Fibroblast of the aortic adventitia (primary cell): ENCODE data around the gene PRKCA. TPM values are rescaled to one million over a fixed set of nuclear protein-coding genes. Genes with fewer than 3 reads are reported as not detected.

ENCODE experiments used
- DNase-seq: peaks from one replicate; pipeline ENCODE4 v3.0.0-alpha.2; 2010; ENCODE audit warnings: low read depth
- H3K4me3 ChIP-seq: 2 replicates; pipeline ENCODE4 v1.5.1; 2011; ENCODE audit warnings: low read depth, mild to moderate bottlenecking, control low read depth, low read length, moderate library complexity
- total RNA-seq: library from RNA; depleted of rRNA; stranded (reverse); fragments of >200 nt; gene quantifications from 2 replicates; pipeline ENCODE4 v1.2.3, GENCODE V29; 2012; ENCODE audit warnings: low replicate concordance
- TF ChIP-seq, protein P1 (sequence below): IDR thresholded peaks from 2 replicates; pipeline ENCODE4 v1.5.1; 2011; ENCODE audit warnings: mild to moderate bottlenecking, low read length, control low read depth, inconsistent platforms; ENCODE audit not compliant: insufficient read depth

The PRKCA gene
- total RNA-seq, 1 donor: 43.7 TPM

DNA sequence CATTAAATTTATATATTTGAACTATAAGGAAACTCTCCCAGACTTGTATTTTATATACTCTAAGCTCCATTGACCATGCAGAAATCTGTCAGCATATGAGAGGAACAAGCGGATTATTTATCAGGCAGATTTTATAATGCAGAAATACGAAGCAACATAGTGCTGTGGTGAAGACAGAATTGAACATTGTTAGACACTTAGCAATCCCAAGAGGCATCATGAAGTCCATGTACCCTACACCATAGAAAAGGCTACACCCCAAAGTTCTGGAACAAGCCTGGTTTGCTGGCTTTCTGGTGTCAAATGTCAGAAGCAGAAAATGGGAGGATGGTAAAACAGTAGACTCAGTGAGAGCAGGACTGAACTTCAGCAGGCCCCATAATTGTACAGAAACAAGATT lies 241.1 kb downstream of the PRKCA start:
- DNase-seq: no peak
- H3K4me3 ChIP-seq: no peak overlapping the region
- TF ChIP-seq, protein P1, sequence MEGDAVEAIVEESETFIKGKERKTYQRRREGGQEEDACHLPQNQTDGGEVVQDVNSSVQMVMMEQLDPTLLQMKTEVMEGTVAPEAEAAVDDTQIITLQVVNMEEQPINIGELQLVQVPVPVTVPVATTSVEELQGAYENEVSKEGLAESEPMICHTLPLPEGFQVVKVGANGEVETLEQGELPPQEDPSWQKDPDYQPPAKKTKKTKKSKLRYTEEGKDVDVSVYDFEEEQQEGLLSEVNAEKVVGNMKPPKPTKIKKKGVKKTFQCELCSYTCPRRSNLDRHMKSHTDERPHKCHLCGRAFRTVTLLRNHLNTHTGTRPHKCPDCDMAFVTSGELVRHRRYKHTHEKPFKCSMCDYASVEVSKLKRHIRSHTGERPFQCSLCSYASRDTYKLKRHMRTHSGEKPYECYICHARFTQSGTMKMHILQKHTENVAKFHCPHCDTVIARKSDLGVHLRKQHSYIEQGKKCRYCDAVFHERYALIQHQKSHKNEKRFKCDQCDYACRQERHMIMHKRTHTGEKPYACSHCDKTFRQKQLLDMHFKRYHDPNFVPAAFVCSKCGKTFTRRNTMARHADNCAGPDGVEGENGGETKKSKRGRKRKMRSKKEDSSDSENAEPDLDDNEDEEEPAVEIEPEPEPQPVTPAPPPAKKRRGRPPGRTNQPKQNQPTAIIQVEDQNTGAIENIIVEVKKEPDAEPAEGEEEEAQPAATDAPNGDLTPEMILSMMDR: no peak

DNA sequence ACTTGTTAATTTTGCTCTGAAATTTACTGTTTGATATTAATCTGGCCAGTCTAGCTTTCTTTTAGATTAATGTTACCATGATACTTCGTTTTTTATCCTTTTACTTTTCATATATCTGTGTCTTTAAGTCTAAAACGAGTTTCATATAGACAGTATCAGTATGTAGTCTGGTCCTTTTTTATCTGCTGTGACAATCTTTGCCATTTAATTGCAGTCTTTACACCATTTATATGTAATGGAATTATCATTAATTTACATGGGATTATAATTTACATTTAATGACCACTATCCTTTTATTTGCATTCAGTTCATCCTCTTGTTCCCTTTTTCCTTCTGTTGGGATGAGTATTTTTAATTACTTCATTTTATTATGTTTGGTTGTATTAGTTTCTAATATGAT lies 243.5 kb downstream of the PRKCA start:
- H3K4me3 ChIP-seq: no peak overlapping the region
- DNase-seq: no peak
- TF ChIP-seq, protein P1: no peak

DNA sequence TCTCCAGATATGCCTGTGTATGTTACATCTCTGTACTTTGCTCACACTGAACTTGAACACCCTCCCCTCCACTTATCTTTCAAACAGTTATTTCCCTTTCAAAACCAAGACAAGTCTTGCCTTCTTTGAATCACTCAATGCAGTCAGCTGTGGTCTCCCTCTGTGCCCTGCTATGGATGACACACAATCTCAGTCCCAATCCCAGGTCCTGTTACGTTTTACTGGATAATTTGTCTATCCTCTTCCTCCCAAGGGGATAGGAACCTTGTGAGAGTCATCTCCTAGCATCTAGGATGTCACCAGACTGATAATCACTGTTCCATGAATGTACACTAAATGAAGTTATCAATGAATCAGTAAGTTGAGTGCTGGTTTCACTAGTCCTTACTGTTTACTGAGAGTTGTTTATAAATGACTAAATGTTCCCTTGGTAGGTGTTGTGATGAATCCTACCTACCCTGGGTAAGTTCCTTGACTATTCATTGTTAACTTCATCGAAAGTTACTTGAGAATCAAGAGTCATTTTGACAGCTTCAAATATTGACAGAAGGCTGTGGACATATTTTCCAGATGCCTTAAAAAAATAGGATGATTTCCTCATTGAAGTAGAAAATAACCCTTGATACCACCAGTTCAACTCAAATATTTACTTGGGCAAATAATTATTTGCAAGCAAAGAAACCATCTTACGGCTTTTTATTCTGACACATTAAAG lies 244.9 kb downstream of the PRKCA start:
- DNase-seq: no peak
- TF ChIP-seq, protein P1: no peak
- H3K4me3 ChIP-seq: no peak overlapping the region

DNA sequence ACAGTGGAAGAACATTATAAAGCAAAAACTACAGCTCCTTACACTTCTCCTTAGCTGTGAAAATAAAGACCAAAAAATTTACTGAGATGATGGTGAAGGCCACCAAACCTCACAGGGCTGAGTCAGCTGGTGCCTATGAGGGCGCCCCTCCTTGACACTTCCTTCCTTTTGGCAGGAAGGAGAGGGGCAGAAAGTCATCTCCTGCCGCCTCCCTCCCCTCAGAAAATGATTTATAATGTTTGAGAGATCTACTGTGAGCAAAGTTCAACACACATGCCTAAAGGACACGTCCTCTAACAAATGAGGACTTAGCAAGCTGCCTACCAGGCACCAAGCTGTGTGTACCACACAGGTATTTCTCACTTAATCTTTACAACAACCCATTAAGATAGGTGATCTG lies 245.7 kb downstream of the PRKCA start:
- no peak for DNase-seq
- TF ChIP-seq, protein P1: no peak
- no peak overlapping the region for H3K4me3 ChIP-seq

DNA sequence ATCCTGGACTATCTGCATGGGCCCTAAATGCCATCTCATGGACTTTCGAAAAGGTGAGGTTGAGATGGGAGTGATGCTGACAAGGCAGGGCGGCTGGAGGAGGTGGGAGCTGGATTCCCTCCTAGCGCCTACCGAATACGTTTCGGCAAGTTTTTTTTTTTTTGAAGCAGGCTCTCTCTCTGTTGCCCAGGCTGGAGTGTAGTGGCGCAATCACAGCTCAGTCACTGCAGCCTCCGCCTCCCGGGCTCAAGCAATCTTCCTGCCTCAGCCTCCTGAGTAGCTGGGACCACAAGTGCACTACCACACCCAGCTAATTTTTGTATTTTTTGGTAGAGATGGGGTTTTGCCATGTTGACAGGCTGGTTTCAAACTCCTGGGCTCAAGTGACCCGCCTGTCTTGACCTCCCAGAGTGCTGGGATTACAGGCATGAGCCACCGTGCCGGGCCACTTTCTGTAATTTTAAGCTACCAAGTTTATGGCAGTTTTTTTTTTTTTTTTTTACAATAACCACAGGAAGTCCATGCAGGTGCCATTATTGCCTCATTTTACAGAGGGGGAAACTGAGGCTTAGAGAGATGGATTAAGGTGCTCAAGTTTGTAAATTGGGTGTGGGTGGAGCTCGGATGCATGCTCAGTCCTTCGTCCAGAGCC lies 246.4 kb downstream of the PRKCA start:
- DNase-seq: no peak
- TF ChIP-seq, protein P1: no peak

DNA sequence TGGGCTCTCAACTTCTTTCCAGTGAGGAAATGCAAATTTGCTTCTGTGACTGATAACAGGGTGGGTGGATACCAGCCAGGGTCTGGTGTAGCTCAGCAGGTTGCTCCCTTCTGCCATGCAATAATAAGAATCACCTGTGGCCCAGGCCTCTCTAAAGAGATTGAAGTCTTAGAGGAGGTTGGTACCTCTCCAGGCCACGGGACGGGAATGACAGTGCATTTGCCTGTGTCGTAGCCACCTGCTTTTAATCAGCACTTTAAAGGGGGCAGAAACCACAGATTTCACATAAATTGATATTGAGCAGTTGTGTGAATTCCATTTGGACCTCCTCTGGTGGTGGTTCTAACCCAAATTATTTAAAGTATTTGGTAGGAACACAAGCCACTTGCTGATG lies 246.9 kb downstream of the PRKCA start:
- TF ChIP-seq, protein P1: no peak
- DNase-seq: peak; percentile 92
- no peak overlapping the region for H3K4me3 ChIP-seq

More for the DNA sequence above, 246.4 kb downstream of the PRKCA start:
- no peak overlapping the region for H3K4me3 ChIP-seq

DNA sequence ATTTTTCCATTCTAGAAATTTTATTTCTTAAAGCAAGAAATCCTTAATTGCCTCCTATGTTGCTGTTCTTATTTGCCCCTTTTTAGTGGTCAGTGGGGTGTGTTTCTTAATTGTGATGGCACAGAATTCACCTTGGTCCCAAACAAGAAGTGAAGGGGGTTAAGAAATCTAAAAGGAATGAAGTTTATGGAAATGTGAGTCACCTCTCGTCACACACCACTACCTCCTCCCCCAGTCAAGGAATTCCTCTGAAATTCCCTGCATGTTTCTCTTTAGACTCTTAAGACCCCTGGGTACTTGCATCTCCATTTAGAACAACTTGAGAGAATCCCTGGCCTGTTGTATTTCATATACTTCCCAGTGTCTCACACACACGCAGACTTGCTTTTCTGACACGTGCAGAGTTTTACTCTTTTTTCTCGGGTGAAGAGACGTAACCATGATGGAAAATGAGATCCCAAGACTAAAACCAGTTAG lies 247.4 kb downstream of the PRKCA start:
- TF ChIP-seq, protein P1: no peak
- no peak overlapping the region for H3K4me3 ChIP-seq
- peak; percentile 92 for DNase-seq
